ENCODE data around the gene GOPC. TPM values are rescaled to one million over a fixed set of nuclear protein-coding genes. Genes with fewer than 3 reads are reported as not detected.

Gene GOPC
- total and polyA plus RNA-seq, 2 of the 13 experiments (the other 11 are each of a cell fraction or from before 2014, with no cell fraction given) = 20.9 to 41.5 TPM

DNA sequence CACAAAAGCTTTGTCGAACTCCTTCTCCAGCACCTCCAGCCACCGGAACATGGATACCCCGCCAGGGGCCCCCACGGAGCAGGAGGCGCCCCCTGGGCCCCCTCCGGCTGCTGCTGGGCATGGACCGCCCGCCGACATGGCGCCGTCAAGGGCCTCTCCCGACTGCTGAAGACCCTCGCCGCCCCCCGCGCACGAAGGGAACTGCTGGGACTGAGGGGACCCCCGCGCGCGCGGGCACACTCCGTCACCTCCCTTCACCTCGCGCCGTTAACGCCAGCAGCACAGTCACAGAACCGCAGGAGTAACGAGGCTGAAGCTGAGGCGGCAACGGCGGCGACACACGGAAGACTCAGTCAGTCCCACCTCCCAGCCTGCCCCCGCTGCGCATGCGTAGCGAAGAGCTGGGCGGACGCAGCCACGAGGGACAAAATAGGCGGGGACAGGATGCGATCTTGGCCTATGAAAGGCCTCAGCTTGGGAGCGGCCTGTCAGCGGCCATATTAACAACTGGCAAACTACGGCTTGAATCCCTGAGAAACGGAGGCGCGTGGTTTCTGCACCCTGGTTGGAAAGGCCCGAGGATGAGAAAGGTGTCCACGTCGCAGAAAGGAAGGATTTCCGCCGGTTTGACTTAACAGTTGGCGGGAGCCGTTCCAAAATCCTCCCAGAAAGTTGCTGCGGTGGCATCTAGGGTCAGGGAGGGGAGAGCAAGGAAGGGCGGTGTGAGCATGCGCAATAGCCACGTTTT lies at the start of gene GOPC (continued):
- TF ChIP-seq, protein P1, sequence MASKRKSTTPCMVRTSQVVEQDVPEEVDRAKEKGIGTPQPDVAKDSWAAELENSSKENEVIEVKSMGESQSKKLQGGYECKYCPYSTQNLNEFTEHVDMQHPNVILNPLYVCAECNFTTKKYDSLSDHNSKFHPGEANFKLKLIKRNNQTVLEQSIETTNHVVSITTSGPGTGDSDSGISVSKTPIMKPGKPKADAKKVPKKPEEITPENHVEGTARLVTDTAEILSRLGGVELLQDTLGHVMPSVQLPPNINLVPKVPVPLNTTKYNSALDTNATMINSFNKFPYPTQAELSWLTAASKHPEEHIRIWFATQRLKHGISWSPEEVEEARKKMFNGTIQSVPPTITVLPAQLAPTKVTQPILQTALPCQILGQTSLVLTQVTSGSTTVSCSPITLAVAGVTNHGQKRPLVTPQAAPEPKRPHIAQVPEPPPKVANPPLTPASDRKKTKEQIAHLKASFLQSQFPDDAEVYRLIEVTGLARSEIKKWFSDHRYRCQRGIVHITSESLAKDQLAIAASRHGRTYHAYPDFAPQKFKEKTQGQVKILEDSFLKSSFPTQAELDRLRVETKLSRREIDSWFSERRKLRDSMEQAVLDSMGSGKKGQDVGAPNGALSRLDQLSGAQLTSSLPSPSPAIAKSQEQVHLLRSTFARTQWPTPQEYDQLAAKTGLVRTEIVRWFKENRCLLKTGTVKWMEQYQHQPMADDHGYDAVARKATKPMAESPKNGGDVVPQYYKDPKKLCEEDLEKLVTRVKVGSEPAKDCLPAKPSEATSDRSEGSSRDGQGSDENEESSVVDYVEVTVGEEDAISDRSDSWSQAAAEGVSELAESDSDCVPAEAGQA (IDR thresholded peaks at IDR 0.05; ENCODE audit: low read depth) = peak; percentile 92
- TF ChIP-seq, protein P1 (CRISPR knock-in tag; IDR thresholded peaks at IDR 0.05; ENCODE audit: borderline replicate concordance) = peak; percentile 98
- no peak for TF ChIP-seq SRF (IDR thresholded peaks at IDR 0.05; ENCODE audit: low read depth, low read length)
- peak; percentile 74; the same call in 1 of the 2 replicates for TF ChIP-seq ZNF737 (CRISPR knock-in tag; IDR thresholded peaks at IDR 0.05; ENCODE audit: borderline replicate concordance)
- peak; percentile 89 for TF ChIP-seq KLF11 (CRISPR knock-in tag; IDR thresholded peaks at IDR 0.05)
- no peak for TF ChIP-seq FOXA1 (IDR thresholded peaks at IDR 0.05)
- TF ChIP-seq FOXA1 (CRISPR knock-in tag; IDR thresholded peaks at IDR 0.05) = 0 out of 2 replicates have a peak, but pooled peaks have one; percentile 31
- TF ChIP-seq, protein P2, sequence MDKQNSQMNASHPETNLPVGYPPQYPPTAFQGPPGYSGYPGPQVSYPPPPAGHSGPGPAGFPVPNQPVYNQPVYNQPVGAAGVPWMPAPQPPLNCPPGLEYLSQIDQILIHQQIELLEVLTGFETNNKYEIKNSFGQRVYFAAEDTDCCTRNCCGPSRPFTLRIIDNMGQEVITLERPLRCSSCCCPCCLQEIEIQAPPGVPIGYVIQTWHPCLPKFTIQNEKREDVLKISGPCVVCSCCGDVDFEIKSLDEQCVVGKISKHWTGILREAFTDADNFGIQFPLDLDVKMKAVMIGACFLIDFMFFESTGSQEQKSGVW (CRISPR knock-in tag; IDR thresholded peaks at IDR 0.05; ENCODE audit: borderline replicate concordance) = peak; percentile 94; the same call in 1 of the 2 replicates
- TF ChIP-seq, protein P3, sequence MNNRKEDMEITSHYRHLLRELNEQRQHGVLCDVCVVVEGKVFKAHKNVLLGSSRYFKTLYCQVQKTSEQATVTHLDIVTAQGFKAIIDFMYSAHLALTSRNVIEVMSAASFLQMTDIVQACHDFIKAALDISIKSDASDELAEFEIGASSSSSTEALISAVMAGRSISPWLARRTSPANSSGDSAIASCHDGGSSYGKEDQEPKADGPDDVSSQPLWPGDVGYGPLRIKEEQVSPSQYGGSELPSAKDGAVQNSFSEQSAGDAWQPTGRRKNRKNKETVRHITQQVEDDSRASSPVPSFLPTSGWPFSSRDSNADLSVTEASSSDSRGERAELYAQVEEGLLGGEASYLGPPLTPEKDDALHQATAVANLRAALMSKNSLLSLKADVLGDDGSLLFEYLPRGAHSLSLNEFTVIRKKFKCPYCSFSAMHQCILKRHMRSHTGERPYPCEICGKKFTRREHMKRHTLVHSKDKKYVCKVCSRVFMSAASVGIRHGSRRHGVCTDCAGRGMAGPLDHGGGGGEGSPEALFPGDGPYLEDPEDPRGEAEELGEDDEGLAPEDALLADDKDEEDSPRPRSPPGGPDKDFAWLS (CRISPR knock-in tag; IDR thresholded peaks at IDR 0.05; ENCODE audit: borderline replicate concordance) = peak; percentile 93
- peak; percentile 78 for TF ChIP-seq FOXK1 (CRISPR knock-in tag; IDR thresholded peaks at IDR 0.05; ENCODE audit: borderline replicate concordance, low read depth)
- TF ChIP-seq NFATC3 (CRISPR knock-in tag; IDR thresholded peaks at IDR 0.05) = no peak
- peak; percentile 82; the same call in 1 of the 2 replicates for TF ChIP-seq MAZ (IDR thresholded peaks at IDR 0.05; ENCODE audit: borderline replicate concordance, low read depth, low read length)
- peak; percentile 96 for TF ChIP-seq MAZ (CRISPR knock-in tag; IDR thresholded peaks at IDR 0.05; ENCODE audit: low read depth)
- TF ChIP-seq, protein P4, sequence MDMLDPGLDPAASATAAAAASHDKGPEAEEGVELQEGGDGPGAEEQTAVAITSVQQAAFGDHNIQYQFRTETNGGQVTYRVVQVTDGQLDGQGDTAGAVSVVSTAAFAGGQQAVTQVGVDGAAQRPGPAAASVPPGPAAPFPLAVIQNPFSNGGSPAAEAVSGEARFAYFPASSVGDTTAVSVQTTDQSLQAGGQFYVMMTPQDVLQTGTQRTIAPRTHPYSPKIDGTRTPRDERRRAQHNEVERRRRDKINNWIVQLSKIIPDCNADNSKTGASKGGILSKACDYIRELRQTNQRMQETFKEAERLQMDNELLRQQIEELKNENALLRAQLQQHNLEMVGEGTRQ (IDR thresholded peaks at IDR 0.05; ENCODE audit: low read depth, low read length) = peak; percentile 64
- TF ChIP-seq, protein P4 (CRISPR knock-in tag; IDR thresholded peaks at IDR 0.05; ENCODE audit: borderline replicate concordance) = peak; percentile 79; the same call in 1 of the 2 replicates
